Natural killer cell (primary cell): ENCODE measurements around the gene MSMP. TPM values are rescaled to one million over a fixed set of nuclear protein-coding genes. Genes with fewer than 3 reads are reported as not detected.

ENCODE experiments used
- ATAC-seq, 3 donors: fragments of 150-1000 bp in 2 of 3; fragments of 200-7000 bp in 1 of 3; cut with Tn5 transposase; 1 replicate in 1 of 3; 2 replicates in 2 of 3; pipeline ENCODE4 v1.10.0; 2021; ENCODE audit warnings: mild to moderate bottlenecking in 2 of 3, moderate library complexity in 2 of 3
- DNase-seq, 2 donors: peaks; one replicate each; pipeline versions ENCODE4 v3.0.0 to v3.0.0-alpha.2; 2013 to 2021; ENCODE audit warnings: mixed read lengths in 1 of 2
- H3K27ac ChIP-seq: one replicate; pipeline ENCODE4 v1.5.1; 2013; ENCODE audit warnings: mild to moderate bottlenecking, low read length
- H3K27me3 ChIP-seq: one replicate; pipeline ENCODE4 v1.6.1; 2013; ENCODE audit warnings: low read length; ENCODE audit not compliant: control insufficient read depth, insufficient read depth
- H3K36me3 ChIP-seq: one replicate; pipeline ENCODE4 v1.6.1; 2013; ENCODE audit warnings: low read length; ENCODE audit not compliant: control insufficient read depth, insufficient read depth
- H3K4me1 ChIP-seq: one replicate; pipeline ENCODE4 v1.6.1; 2013; ENCODE audit warnings: low read length; ENCODE audit not compliant: control insufficient read depth, insufficient read depth
- H3K4me3 ChIP-seq: one replicate; pipeline ENCODE4 v1.5.1; 2013; ENCODE audit warnings: low read length
- H3K9me3 ChIP-seq: one replicate; pipeline ENCODE4 v1.6.1; 2013; ENCODE audit warnings: low read length; ENCODE audit not compliant: control insufficient read depth, insufficient read depth
- H3K27ac Mint-ChIP-seq, 2 donors: one replicate each; pipeline ENCODE4 v1.8.0; 2022; ENCODE audit warnings: mild to moderate bottlenecking in 2 of 2, mixed read lengths in 2 of 2, moderate library complexity in 1 of 2
- H3K27me3 Mint-ChIP-seq, 2 donors: one replicate each; pipeline ENCODE4 v1.8.0; 2022; ENCODE audit warnings: low read depth in 2 of 2, mixed read lengths in 2 of 2
- H3K36me3 Mint-ChIP-seq: one replicate; pipeline ENCODE4 v1.8.0; 2022; ENCODE audit warnings: mixed read lengths
- H3K4me1 Mint-ChIP-seq, 2 donors: one replicate each; pipeline ENCODE4 v1.8.0; 2022; ENCODE audit warnings: mixed read lengths in 2 of 2
- H3K4me3 Mint-ChIP-seq: one replicate; pipeline ENCODE4 v1.8.0; 2022; ENCODE audit warnings: mild to moderate bottlenecking, moderate library complexity, mixed read lengths
- H3K9me3 Mint-ChIP-seq, 2 donors: one replicate each; pipeline ENCODE4 v1.8.0; 2022; ENCODE audit warnings: mixed read lengths in 2 of 2
- WGBS: methylation state at CpG from one replicate; pipeline ENCODE4 v1.1.7; 2013; ENCODE audit warnings: missing lambda C conversion rate; ENCODE audit not compliant: insufficient coverage; 5-methylcytosine and 5-hydroxymethylcytosine counted together
- intact Hi-C: fragments of 100-400 bp; cut with micrococcal nuclease; formaldehyde crosslinking; loops from one replicate; pipeline ENCODE4 v1.14.2; 2022
- total RNA-seq, 4 donors: library from RNA; stranded (reverse); fragments of 120-200 nt in 1 of 4; gene quantifications; one replicate each; pipeline versions ENCODE4 v1.2.3 to v1.2.4, GENCODE V29; 2013 to 2022
- TF ChIP-seq, protein P1 (sequence below): fragments of 200-600 bp; IDR thresholded peaks from one replicate; pipeline ENCODE4 v1.8.0; 2022; ENCODE audit warnings: antibody characterized with exemption

MSMP gene
- total RNA-seq, 3 donors from 2014 or later (not counting 1 experiment from before 2014, with no cell fraction given): not detected

DNA sequence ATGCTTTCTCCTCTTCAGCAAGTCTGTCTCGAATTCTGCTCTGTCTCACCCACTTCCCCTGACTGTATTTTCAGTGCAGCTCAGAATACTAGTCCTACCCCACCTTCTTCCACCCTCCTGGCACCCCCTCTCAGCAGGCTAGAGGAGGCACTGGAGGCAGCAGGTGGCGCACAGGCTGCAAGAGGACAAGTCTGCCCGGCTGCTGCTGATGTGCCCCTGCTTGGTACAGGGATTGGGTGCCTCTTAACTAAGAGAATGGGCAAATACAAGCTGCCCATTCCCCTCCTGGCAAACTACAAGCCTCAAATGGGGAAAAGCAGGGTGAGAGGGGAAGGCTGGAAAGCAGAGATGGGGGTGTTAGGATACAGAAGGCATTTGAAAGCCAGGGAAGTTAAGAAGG lies 27.1 kb downstream of the MSMP start:
- Mint-ChIP-seq H3K27me3 (no peaks in the 10 kb centered on the region), H3K4me1 (peaks cover 17 to 22% of the 10 kb centered on the region in 2 donors), H3K9me3 (no peaks in the 10 kb centered on the region), H3K27ac (no peak overlapping the region), H3K36me3 (peaks cover 14% of the 10 kb centered on the region), H3K4me3 (no peak overlapping the region)
- WGBS: 4% methylated on average over 3 of the region's 3 CpGs
- H3K9me3 ChIP-seq: no peaks in the 10 kb centered on the region
- ATAC-seq: peak; percentile 45 to 62 (median 54)
- H3K36me3 ChIP-seq: peaks cover 37% of the 10 kb centered on the region
- no peak overlapping the region for H3K4me3 ChIP-seq
- TF ChIP-seq, protein P1, sequence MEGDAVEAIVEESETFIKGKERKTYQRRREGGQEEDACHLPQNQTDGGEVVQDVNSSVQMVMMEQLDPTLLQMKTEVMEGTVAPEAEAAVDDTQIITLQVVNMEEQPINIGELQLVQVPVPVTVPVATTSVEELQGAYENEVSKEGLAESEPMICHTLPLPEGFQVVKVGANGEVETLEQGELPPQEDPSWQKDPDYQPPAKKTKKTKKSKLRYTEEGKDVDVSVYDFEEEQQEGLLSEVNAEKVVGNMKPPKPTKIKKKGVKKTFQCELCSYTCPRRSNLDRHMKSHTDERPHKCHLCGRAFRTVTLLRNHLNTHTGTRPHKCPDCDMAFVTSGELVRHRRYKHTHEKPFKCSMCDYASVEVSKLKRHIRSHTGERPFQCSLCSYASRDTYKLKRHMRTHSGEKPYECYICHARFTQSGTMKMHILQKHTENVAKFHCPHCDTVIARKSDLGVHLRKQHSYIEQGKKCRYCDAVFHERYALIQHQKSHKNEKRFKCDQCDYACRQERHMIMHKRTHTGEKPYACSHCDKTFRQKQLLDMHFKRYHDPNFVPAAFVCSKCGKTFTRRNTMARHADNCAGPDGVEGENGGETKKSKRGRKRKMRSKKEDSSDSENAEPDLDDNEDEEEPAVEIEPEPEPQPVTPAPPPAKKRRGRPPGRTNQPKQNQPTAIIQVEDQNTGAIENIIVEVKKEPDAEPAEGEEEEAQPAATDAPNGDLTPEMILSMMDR: no peak
- intact Hi-C loops: no loop called here
- no peaks in the 10 kb centered on the region for H3K27me3 ChIP-seq
- H3K27ac ChIP-seq: peak overlapping the region; percentile 73
- H3K4me1 ChIP-seq: peaks cover 51% of the 10 kb centered on the region
- peak; percentile 32 to 65 for DNase-seq

DNA sequence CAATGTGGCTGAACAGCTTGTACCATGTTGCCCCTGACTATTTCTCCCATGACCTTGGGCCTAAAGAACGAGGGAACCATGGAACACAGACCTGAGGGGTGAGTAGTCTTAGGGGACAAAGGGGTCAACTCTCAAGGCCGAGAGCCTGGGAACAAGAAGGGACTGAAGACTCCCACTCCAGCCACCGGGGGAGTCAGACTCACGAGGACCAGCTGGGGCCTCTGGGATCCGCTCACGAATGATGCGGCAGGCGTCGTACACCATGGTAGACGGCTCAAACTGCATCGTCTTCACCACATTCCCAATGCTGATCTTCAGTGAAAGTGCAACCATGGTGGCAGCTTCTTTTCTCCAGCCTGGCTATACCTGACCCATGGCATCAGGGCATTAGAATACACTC lies 28.7 kb downstream of the MSMP start:
- Mint-ChIP-seq H3K9me3 (no peaks in the 10 kb centered on the region), H3K36me3 (peaks cover 23% of the 10 kb centered on the region), H3K4me3 (no peak overlapping the region), H3K4me1 (peaks cover 14 to 28% of the 10 kb centered on the region in 2 donors), H3K27me3 (no peaks in the 10 kb centered on the region), H3K27ac (peak overlapping the region; percentile 45 to 63)
- Histone ChIP-seq H3K27me3 (no peaks in the 10 kb centered on the region), H3K36me3 (peaks cover 53% of the 10 kb centered on the region), H3K4me1 (peaks cover 43% of the 10 kb centered on the region), H3K27ac (no peak overlapping the region), H3K4me3 (no peak overlapping the region), H3K9me3 (no peaks in the 10 kb centered on the region)
- 95% methylated on average over 11 of the region's 11 CpGs for whole genome bisulfite sequencing
- intact Hi-C loops: no loop called here
- TF ChIP-seq, protein P1: no peak
- DNase-seq (no peak), ATAC-seq (no peak)

DNA sequence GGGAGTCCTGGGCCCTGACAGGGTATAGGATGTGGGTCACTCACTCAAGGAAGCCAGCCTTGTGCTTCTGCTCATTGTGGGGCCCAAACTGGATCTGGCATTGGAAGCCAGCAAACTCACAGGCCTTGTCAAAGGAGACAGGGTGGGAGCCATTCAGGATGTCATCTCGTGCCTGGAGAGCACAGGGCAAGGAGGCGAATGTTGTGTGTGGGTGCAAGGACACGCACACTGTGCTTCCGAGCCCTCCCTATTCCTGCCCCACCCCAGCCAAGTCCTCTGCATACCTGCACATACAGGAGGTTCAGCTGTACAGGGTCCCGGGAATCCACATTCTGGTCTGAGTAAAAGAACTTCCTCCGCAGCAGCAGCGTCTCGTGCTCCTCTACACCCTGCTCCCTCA lies 30.2 kb downstream of the MSMP start:
- Mint-ChIP-seq H3K27me3 (no peaks in the 10 kb centered on the region), H3K27ac (no peak overlapping the region), H3K36me3 (peaks cover 23% of the 10 kb centered on the region), H3K4me3 (no peak overlapping the region), H3K9me3 (no peaks in the 10 kb centered on the region), H3K4me1 (peaks cover 14 to 33% of the 10 kb centered on the region in 2 donors)
- H3K9me3 ChIP-seq: no peaks in the 10 kb centered on the region
- 97% methylated on average over 8 of the region's 8 CpGs for WGBS
- ATAC-seq: no peak
- H3K4me1 ChIP-seq: peaks cover 30% of the 10 kb centered on the region
- TF ChIP-seq, protein P1: no peak
- no peak overlapping the region for H3K27ac ChIP-seq
- intact Hi-C loops: no loop called here
- peaks cover 67% of the 10 kb centered on the region for H3K36me3 ChIP-seq
- DNase-seq: no peak
- H3K27me3 ChIP-seq: no peaks in the 10 kb centered on the region
- no peak overlapping the region for H3K4me3 ChIP-seq

DNA sequence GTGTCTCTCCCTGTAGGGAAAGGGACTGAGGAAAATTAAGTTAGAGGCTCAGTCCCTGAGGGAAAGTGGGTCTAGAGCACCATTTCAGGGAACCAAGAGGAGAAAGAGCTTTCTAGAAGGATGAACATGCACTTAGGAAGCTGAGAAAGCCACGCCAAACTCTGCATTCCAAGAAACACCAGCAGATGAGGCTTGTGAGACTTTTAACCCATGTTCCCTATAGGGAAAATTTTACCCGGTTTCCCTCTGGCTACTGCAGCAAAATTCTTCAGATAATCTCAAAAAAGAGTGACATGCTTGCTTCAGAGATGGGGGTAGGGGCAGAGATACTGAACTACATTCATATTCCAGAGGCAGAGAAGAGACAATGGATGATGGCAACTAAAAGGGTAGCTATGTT lies 30.6 kb downstream of the MSMP start:
- no peak for ATAC-seq
- TF ChIP-seq, protein P1: no peak

More for the DNA sequence above, 30.6 kb downstream of the MSMP start:
- Histone ChIP-seq H3K9me3 (no peaks in the 10 kb centered on the region), H3K4me1 (peaks cover 27% of the 10 kb centered on the region), H3K27ac (no peak overlapping the region), H3K4me3 (no peak overlapping the region), H3K36me3 (peaks cover 72% of the 10 kb centered on the region), H3K27me3 (no peaks in the 10 kb centered on the region)
- 93% methylated on average over 2 of the region's 2 CpGs for WGBS
- Mint-ChIP-seq H3K4me1 (peaks cover 14 to 34% of the 10 kb centered on the region in 2 donors), H3K27me3 (no peaks in the 10 kb centered on the region), H3K36me3 (peaks cover 23% of the 10 kb centered on the region), H3K27ac (peak overlapping the region in 1 of 2 donors; percentile 21), H3K9me3 (no peaks in the 10 kb centered on the region), H3K4me3 (no peak overlapping the region)
- DNase-seq: no peak
- intact Hi-C loops: no loop called here
